Retinal pigment epithelial cell (primary cell): Measurements from ENCODE around the gene FAM219B.
A peak's percentile ranks its signal among the peaks of the same experiment; 100 is the strongest.
"Not testable (repeated sequence)": the region's sequence is repeated elsewhere in the genome, so short reads cannot be mapped to it uniquely, and the experiment has no call there.

Source experiments
- DNase-seq: peaks from one replicate; pipeline ENCODE4 v3.0.0-alpha.2; 2010; ENCODE audit warnings: low read depth
- H3K4me3 ChIP-seq: 2 replicates; pipeline ENCODE4 v1.5.1; 2011; ENCODE audit warnings: mild to moderate bottlenecking, low read length, control low read depth, moderate library complexity
- CTCF ChIP-seq: conservative IDR thresholded peaks from 2 replicates; pipeline ENCODE4 v1.5.1; 2011; ENCODE audit warnings: low read depth, low read length, control low read depth, inconsistent platforms

The FAM219B gene

GRCh38 chr15:74903676-74904075 is 3.0 kb downstream of the FAM219B start:
- TF ChIP-seq CTCF: no peak
- H3K4me3 ChIP-seq: no peak overlapping the region
- DNase-seq: no peak

- H3K4me3 ChIP-seq: no peak overlapping the region
- no peak for TF ChIP-seq CTCF
- DNase-seq: no peak
These were observed 4.2 kb downstream of the FAM219B start for GRCh38 chr15:74902295-74903075.

- TF ChIP-seq CTCF: peak; percentile 86
- H3K4me3 ChIP-seq: no peak overlapping the region
- no peak for DNase-seq
These were observed 5.0 kb downstream of the FAM219B start for GRCh38 chr15:74901612-74902063.

- no peak overlapping the region for H3K4me3 ChIP-seq
- DNase-seq: no peak
- TF ChIP-seq CTCF: no peak
These were observed 9.3 kb downstream of the FAM219B start for GRCh38 chr15:74897300-74897701.

GRCh38 chr15:74896316-74896715 is 10.3 kb downstream of the FAM219B start:
- DNase-seq: no peak
- no peak for TF ChIP-seq CTCF
- no peak overlapping the region for H3K4me3 ChIP-seq

DNA sequence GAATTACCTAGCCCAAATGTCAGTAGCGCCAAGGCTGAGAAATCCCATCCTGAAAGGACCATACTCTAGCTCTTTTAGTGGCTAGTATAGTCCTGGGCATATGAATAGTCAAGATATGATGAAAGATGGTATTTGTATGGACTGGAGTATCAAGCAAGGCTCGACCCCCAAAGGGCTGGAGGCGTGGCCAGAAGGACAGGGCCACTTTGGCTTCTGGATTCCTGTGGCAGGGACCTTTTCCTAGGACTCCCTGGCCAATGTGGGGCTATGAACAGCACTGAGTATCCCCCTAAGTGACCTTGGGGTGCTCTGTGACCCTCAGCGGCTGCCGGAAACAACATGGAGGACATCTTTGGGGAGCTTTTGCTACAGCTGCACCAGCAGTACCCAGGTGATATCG is 10.8 kb downstream of the FAM219B start:
- TF ChIP-seq CTCF: no peak
- no peak overlapping the region for H3K4me3 ChIP-seq
- DNase-seq: no peak

- H3K4me3 ChIP-seq, DNase-seq: not testable (repeated sequence)
These were observed 12.3 kb downstream of the FAM219B start for GRCh38 chr15:74894383-74894782.
